ENCODE data around the gene C22orf31.

Gene C22orf31

DNA sequence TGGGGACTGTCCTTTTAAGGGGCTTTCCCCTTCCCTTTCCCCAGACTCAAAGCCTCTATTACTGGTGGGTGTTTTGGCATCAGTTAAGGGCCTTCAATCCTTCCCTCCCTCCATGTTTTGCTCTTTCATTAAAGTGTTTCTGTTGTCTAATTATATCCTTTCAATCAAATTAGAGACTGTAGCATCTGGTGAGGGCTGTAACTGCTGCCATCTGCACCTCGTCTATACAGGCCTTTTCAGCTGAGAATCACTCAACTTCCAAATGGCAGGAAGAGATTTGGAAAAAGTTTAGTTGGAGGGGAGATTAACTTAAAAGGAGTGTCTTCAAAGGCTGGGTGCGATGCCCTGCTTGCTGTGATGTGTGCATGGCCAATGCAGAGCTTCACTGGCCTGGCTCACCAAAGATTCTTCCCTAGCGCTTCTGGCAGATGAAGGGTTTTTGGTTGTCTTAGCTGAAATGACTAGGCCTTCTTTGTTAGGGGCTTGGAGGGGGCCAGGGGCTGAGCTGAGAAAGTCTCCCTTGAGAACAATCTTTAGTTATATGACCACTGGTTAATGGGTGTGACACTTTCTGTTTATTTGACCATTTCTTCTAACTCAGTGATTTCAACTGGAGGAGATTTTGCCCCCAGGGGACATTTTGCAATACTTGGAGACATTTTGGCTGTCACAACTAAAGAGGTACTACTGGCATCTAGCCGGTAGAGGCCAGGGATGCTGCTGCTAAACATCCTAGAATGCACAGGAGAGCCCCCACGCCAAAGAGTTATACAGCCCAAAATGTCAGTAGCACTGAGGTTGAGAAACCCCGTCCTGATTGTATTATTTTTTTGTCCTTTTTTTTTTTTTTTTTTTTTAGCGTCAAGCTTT lies 18.7 kb upstream of the C22orf31 start:
- DNase-seq: no peak

DNA sequence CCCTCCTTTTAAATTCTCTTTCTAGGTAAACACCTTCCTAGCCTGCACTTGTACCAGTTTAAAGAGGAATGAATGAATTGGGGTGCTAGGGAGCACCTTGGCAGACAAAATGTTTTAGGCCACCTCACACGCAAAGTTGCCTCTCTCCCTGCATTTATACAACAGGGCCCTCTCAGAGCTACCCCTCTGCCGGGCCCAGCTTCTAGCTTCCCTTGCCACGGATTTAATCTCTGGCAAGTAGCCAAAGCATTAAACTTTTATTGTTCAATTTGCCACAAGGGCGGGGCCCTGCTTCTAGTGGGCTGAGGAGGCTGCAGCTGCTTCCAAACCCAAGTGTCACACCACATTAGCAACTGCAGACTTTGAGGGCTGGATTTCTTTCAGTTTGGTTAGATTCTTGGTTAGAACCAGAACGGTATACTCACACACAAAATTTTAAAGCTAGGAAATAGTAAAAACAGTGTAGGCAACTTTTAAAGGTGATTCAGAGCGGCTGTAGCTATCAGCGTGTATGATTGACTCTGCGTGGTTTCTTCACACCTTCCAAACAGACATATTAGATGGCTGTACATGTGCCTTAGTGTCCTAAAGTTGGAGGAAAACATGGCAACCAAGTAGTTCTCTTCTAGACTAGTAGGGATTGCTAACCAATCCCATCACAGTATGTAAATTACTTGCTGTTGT lies 17.7 kb upstream of the C22orf31 start:
- no peak for DNase-seq

DNA sequence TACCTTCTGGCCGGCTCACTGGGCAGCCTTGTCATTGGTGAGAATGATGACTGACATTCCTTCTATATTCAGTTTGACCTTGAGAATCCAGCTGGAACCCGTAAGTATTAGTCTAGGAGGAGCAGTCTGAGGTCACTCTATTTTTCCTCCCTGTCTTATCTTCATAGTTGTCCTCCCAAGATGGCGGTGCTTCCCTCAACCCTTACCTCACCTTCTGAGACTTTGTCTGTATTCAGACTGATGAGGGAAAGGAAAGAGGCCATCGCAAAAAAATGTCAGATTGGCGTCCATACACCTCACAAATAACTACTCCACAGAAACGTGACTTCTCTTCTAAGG lies 17.2 kb upstream of the C22orf31 start:
- no peak for DNase-seq

DNA sequence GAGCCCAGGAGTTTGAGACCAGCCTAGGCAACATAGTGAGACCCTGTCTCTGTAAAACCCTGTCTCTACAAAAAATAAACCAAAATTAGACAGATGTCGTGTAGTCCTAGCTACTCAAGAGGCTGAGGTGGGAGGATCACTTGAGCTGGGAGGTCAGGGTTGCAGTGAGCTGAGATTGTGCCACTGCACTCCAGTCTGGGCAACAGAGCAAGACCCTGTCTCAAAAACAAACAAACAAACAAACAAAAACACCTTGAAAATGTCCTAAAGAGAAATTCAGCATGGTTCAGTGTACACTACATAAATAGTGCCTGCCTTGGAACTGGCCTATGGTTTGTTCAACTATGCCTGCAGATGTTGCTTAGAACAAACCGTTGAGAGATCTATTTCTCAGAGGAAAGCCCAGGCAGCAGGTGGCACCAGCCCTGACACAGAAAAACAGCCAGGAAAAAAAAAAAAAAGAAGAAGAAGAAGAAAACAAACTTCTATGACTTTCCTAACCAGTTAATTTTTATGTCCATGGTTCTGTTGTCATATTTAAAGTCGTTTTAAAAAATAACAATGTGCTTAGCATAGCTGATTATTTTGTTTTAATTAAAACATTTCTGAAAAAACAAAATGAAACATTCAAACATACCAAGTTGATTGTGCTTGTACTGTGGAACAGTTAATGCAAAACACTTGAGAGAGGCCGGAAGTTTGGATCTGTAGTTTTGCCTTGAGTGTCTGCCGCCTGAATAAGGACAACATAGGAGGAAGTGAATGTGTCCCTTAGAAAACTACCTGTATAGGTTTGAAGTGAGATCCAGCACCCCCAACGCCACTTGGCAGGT lies 16.6 kb upstream of the C22orf31 start:
- no peak for DNase-seq

DNA sequence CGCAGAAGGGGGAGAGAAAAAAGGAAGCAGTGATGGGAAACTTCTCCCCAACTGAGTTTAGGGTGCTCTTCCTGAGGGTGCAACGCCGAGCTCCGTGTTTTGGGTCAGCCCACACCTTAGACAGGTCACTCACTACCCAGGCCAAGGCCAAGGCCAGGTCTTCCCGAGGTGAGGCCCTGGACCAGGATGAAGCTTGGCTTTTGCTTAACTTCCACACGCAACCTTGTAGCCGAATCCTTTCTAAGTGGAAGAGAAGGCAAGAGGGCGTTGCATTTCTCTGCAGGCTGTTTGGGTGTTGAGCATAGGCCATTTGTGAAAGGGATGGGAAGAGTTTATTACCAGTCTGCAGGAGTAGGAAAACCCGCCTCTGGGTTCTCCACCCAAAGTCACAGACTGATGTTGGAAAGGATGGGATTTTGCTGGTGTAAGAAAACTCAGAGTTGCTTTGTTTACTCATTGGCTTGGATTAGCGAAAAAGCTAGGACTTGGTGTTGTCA lies 12.7 kb upstream of the C22orf31 start:
- DNase-seq: no peak

DNA sequence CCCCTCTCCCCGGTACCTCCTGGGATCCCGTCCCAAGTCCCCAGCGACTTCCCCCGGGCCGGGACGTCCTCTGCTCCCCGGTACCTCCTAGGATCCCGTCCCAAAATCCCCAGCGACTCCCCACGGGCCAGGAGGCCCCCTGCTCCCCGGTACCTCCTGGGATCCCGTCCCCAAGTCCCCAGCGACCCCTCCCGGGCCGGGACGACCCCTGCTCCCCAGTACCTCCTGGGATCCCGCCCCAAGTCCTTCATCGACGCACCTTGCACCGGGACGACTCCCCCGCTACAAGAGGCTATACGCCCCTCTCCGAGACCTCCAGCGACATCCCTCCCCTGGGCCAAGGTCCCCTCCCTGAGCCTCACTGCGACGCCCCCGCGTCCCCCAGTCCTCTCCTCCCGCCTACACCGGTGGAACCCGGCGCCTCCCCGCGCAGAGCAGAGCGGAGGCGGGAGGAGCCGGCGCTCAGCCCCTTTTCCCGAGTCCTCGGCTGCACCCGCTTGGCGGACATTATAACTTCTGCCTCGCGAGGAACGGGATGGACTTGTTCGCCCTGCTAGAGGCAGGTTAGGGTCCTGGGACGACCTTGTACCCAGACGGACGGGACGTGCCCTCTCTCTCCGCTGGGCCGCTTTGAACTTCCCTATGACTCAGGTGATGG lies 12.1 kb upstream of the C22orf31 start:
- peak; percentile 26 to 36 for DNase-seq

DNA sequence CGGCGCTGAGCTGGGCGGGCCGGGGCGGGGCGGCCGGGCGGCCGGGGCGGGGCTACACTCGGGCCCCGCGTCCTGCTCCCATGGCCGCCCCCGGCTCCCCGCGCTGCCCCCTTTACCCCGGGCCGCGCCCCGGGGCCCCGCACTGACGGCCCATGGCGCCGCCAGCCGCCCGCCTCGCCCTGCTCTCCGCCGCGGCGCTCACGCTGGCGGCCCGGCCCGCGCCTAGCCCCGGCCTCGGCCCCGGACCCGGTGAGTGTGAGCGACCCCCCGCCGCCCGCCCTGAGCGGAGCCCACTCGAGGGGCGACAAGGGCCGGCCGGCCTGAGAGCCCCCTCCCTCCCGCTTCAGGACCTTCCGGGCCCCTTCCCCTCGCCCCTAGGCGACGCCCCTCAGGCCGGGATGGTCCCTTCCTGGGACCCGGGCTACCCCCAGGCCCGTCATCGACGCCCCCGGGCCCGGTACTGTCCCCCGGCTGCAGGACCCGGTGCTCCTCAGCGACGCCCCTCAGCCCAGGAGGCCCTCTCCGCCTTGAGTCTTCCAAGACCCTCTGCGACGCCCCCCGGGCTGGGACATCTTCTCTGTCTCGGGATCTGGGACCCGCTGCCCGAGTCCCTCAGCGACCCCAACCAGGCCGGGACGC lies 11.5 kb upstream of the C22orf31 start, which contains the start of gene KREMEN1:
KREMEN1 (plus strand) TSS at position 57 of the 639 bp plus-strand sequence; CDS start at position 153, 96 bp downstream.
- peak in 1 of 2 donors; percentile 6 for DNase-seq

DNA sequence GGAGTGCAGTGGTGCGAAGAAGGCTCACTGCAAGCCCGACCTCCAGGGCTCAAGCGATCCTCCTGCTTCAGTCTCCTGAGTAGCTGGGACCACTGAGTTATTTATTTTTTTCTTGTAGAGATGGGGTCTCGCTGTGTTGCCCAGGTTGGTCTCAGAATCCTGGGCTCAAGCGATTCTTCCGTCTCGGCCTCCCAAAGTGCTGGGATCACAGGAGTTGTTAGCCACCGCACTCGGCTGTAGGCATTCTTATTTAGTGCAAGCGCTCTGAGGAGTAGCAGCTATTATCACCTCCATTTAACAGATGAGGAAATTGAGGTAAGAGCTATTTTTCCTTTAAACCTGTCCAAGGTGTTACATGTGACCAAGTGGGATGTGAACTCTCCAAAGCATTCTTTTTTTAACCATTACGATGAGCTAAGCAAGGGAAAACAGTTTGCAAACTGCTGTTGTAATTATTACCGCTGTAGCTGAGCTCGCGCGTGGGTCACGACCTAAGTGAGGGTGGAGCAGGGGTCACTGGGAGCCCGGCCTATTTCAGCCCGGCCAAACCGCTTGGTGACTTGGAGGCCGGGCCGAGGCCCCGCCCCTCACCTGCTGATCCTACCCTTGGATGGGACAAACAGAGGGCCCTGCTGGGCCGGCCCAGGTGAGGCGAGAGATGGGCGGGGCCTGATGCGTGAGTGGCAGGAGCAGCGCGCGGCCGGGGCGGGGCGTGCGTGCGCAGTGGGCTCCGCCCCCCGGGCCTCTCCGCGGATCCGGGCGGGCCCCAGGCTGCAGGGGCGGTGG lies 10.8 kb upstream of the C22orf31 start:
- DNase-seq: peak; percentile 81

DNA sequence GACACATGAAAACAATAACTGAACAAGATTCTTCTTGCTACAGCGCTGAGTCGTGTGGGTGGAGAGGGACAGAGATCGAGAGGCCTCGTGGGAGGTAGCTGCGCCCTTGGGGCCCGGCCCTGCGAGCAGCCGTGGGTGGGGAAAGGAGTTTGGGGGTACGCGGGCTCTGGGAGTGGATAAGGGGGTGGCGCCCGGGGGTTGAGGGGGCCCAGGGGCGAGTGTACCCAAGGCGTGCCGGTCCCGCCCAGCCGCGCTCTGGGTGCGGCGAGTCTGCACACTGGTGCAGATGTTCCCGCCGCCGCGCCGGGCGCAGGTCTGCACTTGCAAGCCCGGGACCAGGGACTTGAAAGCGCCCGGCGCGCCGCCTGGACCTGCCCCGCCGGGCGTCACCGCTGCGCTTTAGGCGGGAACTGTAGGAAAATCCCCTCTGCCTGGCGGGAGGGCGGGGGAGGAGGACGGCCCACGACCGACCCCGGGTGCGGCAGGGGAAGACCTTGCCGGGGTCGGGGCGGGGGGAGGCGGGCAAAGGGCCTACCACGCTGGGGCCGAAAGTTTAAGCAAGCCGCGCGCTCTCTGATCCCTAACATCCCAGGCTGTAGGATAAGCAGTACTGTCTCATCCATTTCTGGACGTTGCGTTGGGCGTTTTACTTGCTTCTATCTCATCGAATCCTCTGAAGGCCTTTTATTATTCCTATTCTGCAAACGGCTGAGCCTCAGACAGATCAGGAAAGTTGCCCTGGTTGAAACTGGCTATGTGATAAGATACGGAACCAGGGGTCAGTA lies 9.8 kb upstream of the C22orf31 start:
- peak; percentile 22 to 23 for DNase-seq

DNA sequence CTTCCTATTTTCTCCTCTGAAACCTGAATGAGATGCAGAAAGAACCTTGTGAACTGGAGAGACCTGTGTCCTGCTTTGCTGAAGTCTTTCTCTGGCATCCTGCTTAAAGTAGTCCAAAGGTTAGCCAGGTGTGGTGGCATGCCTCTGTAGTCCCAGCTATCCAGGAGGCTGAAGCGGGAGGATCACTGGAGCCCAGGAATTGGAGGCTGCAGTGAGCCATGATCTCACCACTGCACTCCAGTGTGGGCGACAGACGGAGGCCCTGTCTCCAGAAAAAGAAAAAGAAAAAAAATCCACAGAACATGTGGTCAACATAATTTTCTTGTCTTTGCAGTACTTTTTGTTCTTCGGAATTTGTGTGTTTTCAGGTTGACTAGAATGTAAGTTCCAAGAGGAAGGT lies 8.9 kb upstream of the C22orf31 start:
- no peak for DNase-seq

DNA sequence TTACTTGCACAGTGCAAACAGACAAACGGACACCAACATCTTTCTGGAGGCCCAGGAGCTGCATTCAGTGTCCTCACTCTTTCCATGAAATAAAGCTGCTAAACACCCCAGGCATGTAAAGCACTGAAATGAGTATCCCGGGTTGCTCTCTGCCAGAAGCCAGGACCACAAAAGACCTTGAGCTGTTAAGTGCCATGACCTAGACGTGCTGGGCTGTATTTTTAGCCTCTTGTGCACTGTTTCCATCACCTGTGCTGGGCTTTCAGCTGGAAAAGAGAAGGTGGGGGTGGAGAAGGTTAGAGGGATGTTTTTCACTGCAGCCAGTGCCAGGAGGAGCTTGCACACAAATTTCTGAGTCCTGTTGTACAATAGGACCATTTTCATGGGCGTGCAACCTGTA lies 7.8 kb upstream of the C22orf31 start:
- DNase-seq: no peak

DNA sequence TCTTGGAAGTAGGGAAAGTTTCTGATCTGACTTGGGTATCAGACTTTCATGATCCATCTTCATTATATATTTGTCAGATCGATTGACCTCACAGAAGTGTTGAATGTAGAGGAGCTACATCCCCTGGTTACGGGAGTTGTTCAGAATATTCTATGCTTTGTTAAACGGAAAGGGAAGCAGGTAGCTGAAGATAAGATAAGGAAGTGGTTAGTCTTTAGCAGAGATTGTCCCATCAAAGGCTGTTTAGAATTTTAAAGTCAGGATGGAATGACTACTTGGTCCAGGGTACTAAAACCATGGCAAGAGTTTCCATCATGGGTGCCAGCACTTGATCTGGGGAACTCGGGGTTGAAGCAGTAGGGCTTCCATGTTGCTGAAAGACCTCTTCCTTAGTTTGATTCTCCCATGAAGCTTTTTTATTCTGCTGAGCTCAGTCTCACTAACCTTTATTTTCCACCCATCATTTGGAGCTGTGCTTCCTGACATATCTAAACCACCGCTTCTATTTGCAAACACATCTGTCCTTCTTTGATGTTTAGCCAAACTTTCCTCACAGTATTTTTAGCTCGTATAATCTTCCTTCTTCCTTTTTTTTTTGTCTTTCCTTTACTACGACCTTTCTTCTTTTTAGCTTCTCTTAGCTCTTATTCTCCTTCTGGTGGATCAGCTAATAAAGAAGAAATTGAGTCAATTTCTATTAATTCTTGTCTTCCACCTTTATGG lies 4.0 kb upstream of the C22orf31 start:
- DNase-seq: no peak

DNA sequence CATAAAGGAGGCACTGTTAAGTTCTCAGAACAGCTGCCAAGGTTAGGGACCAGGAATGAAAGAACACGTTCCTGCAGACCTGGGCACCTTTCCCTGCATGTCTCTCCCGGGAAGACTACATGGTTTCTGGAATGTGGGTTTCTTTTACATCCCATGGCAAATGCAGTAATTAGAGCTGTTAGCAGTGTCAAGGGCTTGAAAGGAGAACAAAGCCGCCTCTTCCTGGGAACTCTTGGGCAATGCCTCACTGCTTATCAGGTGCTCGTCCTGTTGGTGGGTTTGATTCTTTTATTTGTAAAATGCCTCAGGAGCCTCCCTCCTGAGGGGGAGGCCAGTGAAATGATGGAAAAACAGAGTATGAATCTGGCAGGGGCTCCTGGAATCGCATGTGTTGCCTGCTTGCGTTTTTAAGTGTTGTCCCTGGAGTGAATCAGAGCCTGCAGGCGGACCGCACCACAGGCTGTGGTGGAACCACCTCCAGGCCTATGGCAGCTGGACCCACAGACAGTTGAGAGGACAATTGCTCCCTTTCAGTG lies 723 bp upstream of the C22orf31 start:
- no peak for DNase-seq

DNA sequence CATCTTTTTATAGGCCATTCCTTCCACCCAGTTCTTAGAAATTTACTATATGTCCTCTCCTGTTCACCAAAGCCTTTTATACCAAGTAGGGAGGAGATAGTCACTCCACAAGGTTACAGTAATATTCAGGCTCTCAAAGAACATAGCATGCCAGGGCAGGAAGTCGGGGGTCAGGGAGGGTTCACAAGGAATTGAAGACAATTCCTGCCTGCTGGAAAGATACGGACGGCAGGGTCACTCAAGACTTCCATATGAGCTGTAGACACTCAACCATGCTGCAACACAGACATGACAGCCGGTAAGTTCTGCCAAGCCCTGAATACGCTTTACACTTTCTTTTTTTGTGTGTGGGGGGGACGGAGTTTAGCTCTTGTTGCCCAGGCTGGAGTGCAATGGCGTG lies 700 bp downstream of the C22orf31 start:
- DNase-seq: no peak

DNA sequence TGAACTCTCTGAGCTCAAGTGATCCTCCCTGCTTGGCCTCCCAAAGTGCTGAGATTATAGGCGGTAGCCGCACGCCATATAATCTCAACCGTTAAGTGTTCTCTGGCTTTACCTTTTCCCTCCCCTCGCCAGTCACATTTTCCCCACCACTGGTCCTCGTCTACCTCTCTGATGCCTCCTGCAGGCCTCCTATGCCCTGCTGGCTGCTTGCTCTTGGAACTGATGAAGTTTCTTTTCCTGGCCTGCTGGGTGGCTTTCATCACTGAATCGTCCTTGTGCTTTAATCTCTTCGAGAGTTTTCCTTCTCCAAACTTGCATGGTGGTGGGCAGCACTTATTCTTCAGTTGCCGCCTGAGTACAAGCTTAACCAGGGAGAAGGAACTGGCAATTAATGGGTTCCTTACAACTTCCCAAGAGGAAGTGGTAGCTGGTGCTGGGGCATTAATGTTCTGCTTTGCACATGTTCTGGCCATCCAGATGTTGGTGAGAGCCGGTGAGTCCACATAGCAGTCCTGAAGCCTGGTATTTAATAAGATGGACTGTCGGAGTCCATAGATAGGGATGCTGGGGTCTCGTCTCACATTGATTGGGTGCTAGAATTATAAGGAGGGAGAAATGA lies 1.3 kb downstream of the C22orf31 start:
- no peak for DNase-seq

DNA sequence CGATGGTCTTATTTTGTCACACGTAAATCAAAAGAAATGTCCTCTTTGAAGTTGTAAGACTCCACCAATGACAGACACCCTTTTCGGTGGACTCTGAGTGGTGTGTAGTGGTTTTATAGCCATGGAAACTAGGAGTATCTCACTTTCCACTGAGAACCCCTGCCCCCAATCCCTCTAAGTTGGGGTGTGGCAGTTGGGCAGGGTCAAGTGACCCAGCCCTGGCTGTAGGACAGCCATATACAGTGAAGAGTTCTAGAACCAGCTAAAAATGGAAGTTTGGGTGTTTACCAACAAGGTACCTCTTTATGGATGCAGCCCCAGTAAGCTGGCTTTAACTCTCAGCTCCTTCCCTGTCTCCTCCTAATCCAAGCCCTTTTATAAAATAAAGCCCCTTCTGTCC lies 5.2 kb downstream of the C22orf31 start:
- no peak for DNase-seq

DNA sequence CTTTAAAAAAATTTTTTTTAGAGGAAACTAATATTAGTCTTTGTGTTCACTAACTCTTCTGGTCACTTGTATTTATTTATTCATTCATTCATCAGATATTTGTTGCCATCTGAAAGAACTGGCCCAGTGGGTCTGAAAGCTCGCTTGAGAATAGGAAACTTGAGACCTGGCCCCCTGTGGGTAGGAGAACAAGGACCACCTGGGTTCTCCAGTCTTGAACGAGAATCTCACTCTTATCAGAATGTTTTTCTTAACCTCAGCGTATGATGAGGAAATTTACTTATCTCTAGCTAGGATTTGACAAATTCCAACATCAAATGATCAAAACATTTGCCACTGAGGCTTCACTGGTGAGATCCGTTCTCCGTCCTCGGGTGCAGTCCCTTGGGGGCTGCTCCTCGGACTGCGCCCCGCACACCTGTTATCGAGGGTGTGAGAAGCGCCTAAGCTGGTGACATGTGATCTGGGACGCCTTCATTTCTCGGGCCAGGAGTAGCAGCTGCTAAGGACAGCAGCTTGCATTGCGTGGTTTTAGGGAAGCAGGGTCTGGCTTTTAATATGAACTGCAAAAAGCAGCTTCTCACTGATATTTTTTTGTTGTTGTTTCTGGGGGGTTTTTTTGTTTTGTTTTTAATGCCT lies 6.3 kb downstream of the C22orf31 start:
- no peak for DNase-seq

DNA sequence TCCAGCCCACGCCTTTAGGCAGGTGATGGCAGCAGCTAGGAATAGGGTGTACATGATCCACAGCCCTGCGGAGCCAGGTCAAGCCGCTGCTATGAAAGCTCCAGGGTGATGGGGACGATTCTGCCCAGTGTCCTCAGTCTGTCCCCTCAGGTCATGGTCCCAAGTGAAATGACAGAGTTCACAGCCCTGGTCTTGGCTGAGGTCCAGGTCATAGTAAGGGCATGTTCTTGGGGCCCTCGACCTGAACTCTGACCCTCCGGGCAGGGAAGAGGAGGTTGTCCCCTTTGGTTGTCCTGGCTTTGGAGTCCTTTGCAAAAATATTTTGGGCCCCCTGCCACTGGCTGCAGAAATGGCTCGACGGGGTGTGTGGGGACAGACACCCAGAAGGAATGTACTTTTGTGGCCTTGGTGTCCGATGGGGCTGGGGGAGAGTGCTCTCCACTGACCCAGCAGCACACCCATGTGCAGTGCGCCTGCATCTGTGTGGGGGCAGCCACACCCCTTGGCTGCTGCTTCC lies 7.3 kb downstream of the C22orf31 start:
- DNase-seq: no peak

Measured in activated CD4-positive, alpha-beta T cell treated with anti-CD3 and anti-CD28 coated beads for 4 hours (primary cell).